Activated T-helper 1 cell treated with Interleukin-2 at 50 U/mL for 16 hours (primary cell): Measurements from ENCODE around the gene BLOC1S1.
"Not testable (repeated sequence)": the region's sequence is repeated elsewhere in the genome, so short reads cannot be mapped to it uniquely, and the experiment has no call there.

Source experiments
- DNase-seq: peaks from one replicate; pipeline ENCODE4 v3.0.0-alpha.2; 2020; ENCODE audit warnings: low read depth

The BLOC1S1 gene

GRCh38 chr12:55745361-55746173, 29.7 kb downstream of the BLOC1S1 start:
- no peak for DNase-seq

GRCh38 chr12:55746174-55746912, 30.5 kb downstream of the BLOC1S1 start:
- no peak for DNase-seq

GRCh38 chr12:55746913-55747231, 31.0 kb downstream of the BLOC1S1 start:
- no peak for DNase-seq

- no peak for DNase-seq
Measured at GRCh38 chr12:55748230-55748993, 32.6 kb downstream of the BLOC1S1 start.

GRCh38 chr12:55755246-55755645, 39.4 kb downstream of the BLOC1S1 start:
- no peak for DNase-seq

GRCh38 chr12:55757701-55758100, 41.9 kb downstream of the BLOC1S1 start:
- DNase-seq = no peak

- DNase-seq = not testable (repeated sequence)
Measured at GRCh38 chr12:55758575-55758974, 42.7 kb downstream of the BLOC1S1 start.

GRCh38 chr12:55760663-55761062, 44.8 kb downstream of the BLOC1S1 start:
- no peak for DNase-seq

GRCh38 chr12:55762646-55763045, 46.8 kb downstream of the BLOC1S1 start:
- no peak for DNase-seq

- DNase-seq = no peak
Measured at GRCh38 chr12:55765736-55766290, 50.0 kb downstream of the BLOC1S1 start.

GRCh38 chr12:55767156-55767555, 51.3 kb downstream of the BLOC1S1 start:
- no peak for DNase-seq
